ENCODE data around the gene PDHA1. TPM values are rescaled to one million over a fixed set of nuclear protein-coding genes. Genes with fewer than 3 reads are reported as not detected.

Gene PDHA1
- total RNA-seq, 4 donors from 2014 or later = 143 to 238 (median 203) TPM

- ATAC-seq (no peak), DNase-seq (no peak)
- H3K9me3 ChIP-seq = no peaks in the 10 kb centered on the region
- no peak overlapping the region for H3K27ac ChIP-seq
- no peaks in the 10 kb centered on the region for H3K27me3 ChIP-seq
- no peaks in the 10 kb centered on the region for H3K4me1 ChIP-seq
- TF ChIP-seq POLR2A (IDR thresholded peaks at IDR 0.05) (no peak), CTCF (IDR thresholded peaks at IDR 0.05 in 4 of 5, conservative IDR thresholded peaks at IDR 0.05 in 1 of 5) (no peak)
- no peak overlapping the region for H3K4me3 ChIP-seq
- intact Hi-C loops (cut with DNase I; ENCODE audit: low total_unique reads) (no loop called here), in situ Hi-C loops (cut with MboI; ENCODE audit: low sequenced_read_pairs in 4 of 4) (loop anchor here in 1 of 4 donors (25.0 kb wide), 1 partner anchor 533 kb away; the partner anchor contains the start of gene SH3KBP1)
- peaks cover 0 to 76% of the 10 kb centered on the region in 2 donors for H3K36me3 ChIP-seq
Observed at GRCh38 chrX:19354625-19355024, 10.9 kb downstream of the PDHA1 start.

- in situ Hi-C loops (cut with MboI; ENCODE audit: low sequenced_read_pairs in 4 of 4) (loop anchor here in 1 of 4 donors (25.0 kb wide), 1 partner anchor 529 kb away; the partner anchor contains the start of gene SH3KBP1), intact Hi-C loops (cut with DNase I; ENCODE audit: low total_unique reads) (no loop called here)
- H3K27me3 ChIP-seq = no peaks in the 10 kb centered on the region
- no peak overlapping the region for H3K4me3 ChIP-seq
- no peak for TF ChIP-seq POLR2A (IDR thresholded peaks at IDR 0.05)
- TF ChIP-seq CTCF (IDR thresholded peaks at IDR 0.05 in 4 of 5, conservative IDR thresholded peaks at IDR 0.05 in 1 of 5) = no peak
- H3K4me1 ChIP-seq = no peaks in the 10 kb centered on the region
- no peak for ATAC-seq
- DNase-seq = no peak
- H3K27ac ChIP-seq = no peak overlapping the region
- H3K36me3 ChIP-seq = peaks cover 0 to 69% of the 10 kb centered on the region in 2 donors
- H3K9me3 ChIP-seq = no peaks in the 10 kb centered on the region
Observed at GRCh38 chrX:19358521-19358920, 14.8 kb downstream of the PDHA1 start.

GRCh38 chrX:19360903-19361302 is 17.2 kb downstream of the PDHA1 start:
- intact Hi-C loops (cut with DNase I; ENCODE audit: low total_unique reads) = no loop called here
- TF ChIP-seq CTCF (IDR thresholded peaks at IDR 0.05 in 4 of 5, conservative IDR thresholded peaks at IDR 0.05 in 1 of 5) = no peak
- no peak for TF ChIP-seq POLR2A (IDR thresholded peaks at IDR 0.05)
- no peaks in the 10 kb centered on the region for H3K27me3 ChIP-seq
- peaks cover 0 to 57% of the 10 kb centered on the region in 2 donors for H3K36me3 ChIP-seq
- ATAC-seq (no peak), DNase-seq (no peak)
- H3K27ac ChIP-seq = no peak overlapping the region
- in situ Hi-C loops (cut with MboI; ENCODE audit: low sequenced_read_pairs in 4 of 4) = loop anchor here in 1 of 4 donors (25.0 kb wide), 1 partner anchor 526 kb away; the partner anchor contains the start of gene SH3KBP1
- no peaks in the 10 kb centered on the region for H3K9me3 ChIP-seq
- no peak overlapping the region for H3K4me3 ChIP-seq
- H3K4me1 ChIP-seq = no peaks in the 10 kb centered on the region

GRCh38 chrX:19361701-19362100 is 18.0 kb downstream of the PDHA1 start:
- Histone ChIP-seq H3K36me3 (peaks cover 0 to 52% of the 10 kb centered on the region in 2 donors), H3K27me3 (no peaks in the 10 kb centered on the region), H3K9me3 (no peaks in the 10 kb centered on the region), H3K27ac (no peak overlapping the region), H3K4me1 (no peaks in the 10 kb centered on the region), H3K4me3 (no peak overlapping the region)
- TF ChIP-seq CTCF (IDR thresholded peaks at IDR 0.05 in 4 of 5, conservative IDR thresholded peaks at IDR 0.05 in 1 of 5) = no peak
- no peak for TF ChIP-seq POLR2A (IDR thresholded peaks at IDR 0.05)
- in situ Hi-C loops (cut with MboI; ENCODE audit: low sequenced_read_pairs in 4 of 4) = loop anchor here in 1 of 4 donors (25.0 kb wide), 1 partner anchor 526 kb away; the partner anchor contains the start of gene SH3KBP1
- DNase-seq = no peak
- intact Hi-C loops (cut with DNase I; ENCODE audit: low total_unique reads) = no loop called here
- no peak for ATAC-seq

- no peak for ATAC-seq
- Histone ChIP-seq H3K4me1 (peaks cover 0 to 4% of the 10 kb centered on the region in 2 donors), H3K4me3 (no peak overlapping the region), H3K27ac (no peak overlapping the region), H3K36me3 (peaks cover 0 to under 1% of the 10 kb centered on the region in 2 donors), H3K27me3 (no peaks in the 10 kb centered on the region), H3K9me3 (no peaks in the 10 kb centered on the region)
- TF ChIP-seq POLR2A (IDR thresholded peaks at IDR 0.05) (no peak), CTCF (IDR thresholded peaks at IDR 0.05 in 4 of 5, conservative IDR thresholded peaks at IDR 0.05 in 1 of 5) (no peak)
- no peak for DNase-seq
- intact Hi-C loops (cut with DNase I; ENCODE audit: low total_unique reads) (no loop called here), in situ Hi-C loops (cut with MboI; ENCODE audit: low sequenced_read_pairs in 4 of 4) (loop anchor here in 1 of 4 donors (25.0 kb wide), 1 partner anchor 519 kb away; the partner anchor contains the start of gene SH3KBP1)
Observed at GRCh38 chrX:19368576-19368975, 24.8 kb downstream of the PDHA1 start.
